Measurements from ENCODE around the gene VIPR1.

Gene VIPR1

GRCh38 chr3:42524751-42525150, 22.3 kb downstream of the VIPR1 start:
- ChIA-PET CTCF (interaction anchor here (0.9 kb wide), 1 partner anchor 12 kb away, joined by 3 read pairs; no protein-coding TSS in a partner anchor), POLR2A (no interaction called here)
- no peak overlapping the region for H3K27ac ChIP-seq (ENCODE audit: extremely low read depth, low read depth, low read length)
- H3K36me3 ChIP-seq (ENCODE audit: control insufficient read depth in 2 of 2, insufficient read depth in 1 of 2, low read length in 2 of 2): no peaks in the 10 kb centered on the region
- H3K4me1 ChIP-seq (ENCODE audit: control insufficient read depth, insufficient read depth, low read length): no peaks in the 10 kb centered on the region
- H3K4me3 ChIP-seq (ENCODE audit: low read depth, low read length): no peak overlapping the region
- TF ChIP-seq KLF7 (tag by site-specific recombination; IDR thresholded peaks at IDR 0.05; ENCODE audit: borderline replicate concordance) (no peak), ZNF664 (tag by site-specific recombination; IDR thresholded peaks at IDR 0.05) (no peak), ZSCAN23 (tag by site-specific recombination; IDR thresholded peaks at IDR 0.05) (no peak), ZNF140 (tag by site-specific recombination; IDR thresholded peaks at IDR 0.05) (no peak)
- no peaks in the 10 kb centered on the region for H3K9me3 ChIP-seq (ENCODE audit: control insufficient read depth, insufficient read depth, low read depth, low read length)

- ChIA-PET CTCF (no interaction called here), POLR2A (no interaction called here)
- Histone ChIP-seq H3K27ac (ENCODE audit: extremely low read depth, low read depth, low read length) (no peak overlapping the region), H3K4me3 (ENCODE audit: low read depth, low read length) (no peak overlapping the region), H3K36me3 (ENCODE audit: control insufficient read depth in 2 of 2, insufficient read depth in 1 of 2, low read length in 2 of 2) (no peaks in the 10 kb centered on the region), H3K4me1 (ENCODE audit: control insufficient read depth, insufficient read depth, low read length) (no peaks in the 10 kb centered on the region), H3K9me3 (ENCODE audit: control insufficient read depth, insufficient read depth, low read depth, low read length) (no peaks in the 10 kb centered on the region)
- TF ChIP-seq ZNF660 (tag by site-specific recombination; IDR thresholded peaks at IDR 0.05) (no peak), ZNF510 (tag by site-specific recombination; IDR thresholded peaks at IDR 0.05; ENCODE audit: insufficient replicate concordance) (no peak), PRDM1 (tag by site-specific recombination; IDR thresholded peaks at IDR 0.05) (no peak), ZSCAN30 (tag by site-specific recombination; IDR thresholded peaks at IDR 0.05) (no peak), ZNF513 (tag by site-specific recombination; IDR thresholded peaks at IDR 0.05) (no peak), ZNF394 (tag by site-specific recombination; IDR thresholded peaks at IDR 0.05; ENCODE audit: borderline replicate concordance) (no peak), SETDB1 (IDR thresholded peaks at IDR 0.05; ENCODE audit: insufficient read length, low read length) (no peak), GFI1B (tag by site-specific recombination; IDR thresholded peaks at IDR 0.05) (no peak), TSHZ1 (tag by site-specific recombination; IDR thresholded peaks at IDR 0.05; ENCODE audit: borderline replicate concordance) (no peak), SP2 (tag by site-specific recombination; IDR thresholded peaks at IDR 0.05) (no peak), PRDM6 (tag by site-specific recombination; IDR thresholded peaks at IDR 0.05) (no peak), ZNF596 (tag by site-specific recombination; IDR thresholded peaks at IDR 0.05) (no peak), KLF10 (tag by site-specific recombination; IDR thresholded peaks at IDR 0.05) (no peak), ZNF692 (tag by site-specific recombination; IDR thresholded peaks at IDR 0.05) (no peak), ZNF776 (tag by site-specific recombination; IDR thresholded peaks at IDR 0.05; ENCODE audit: borderline replicate concordance) (no peak), HOXC10 (CRISPR knock-in tag; IDR thresholded peaks at IDR 0.05) (no peak), ZBTB17 (tag by site-specific recombination; IDR thresholded peaks at IDR 0.05) (no peak), ZNF701 (tag by site-specific recombination; IDR thresholded peaks at IDR 0.05) (no peak)
Observed at GRCh38 chr3:42525212-42525611, 22.8 kb downstream of the VIPR1 start.
